GM19043 (cell line): ENCODE measurements around the gene ZP3.
"Not testable (repeated sequence)": the region's sequence is repeated elsewhere in the genome, so short reads cannot be mapped to it uniquely, and the experiment has no call there.

ENCODE experiments used
- ATAC-seq: cut with Tn5 transposase; IDR thresholded peaks from one replicate; pipeline ENCODE4 v1.9.1; 2021; ENCODE audit warnings: low read depth; ENCODE audit not compliant: unreplicated experiment

The ZP3 gene

DNA sequence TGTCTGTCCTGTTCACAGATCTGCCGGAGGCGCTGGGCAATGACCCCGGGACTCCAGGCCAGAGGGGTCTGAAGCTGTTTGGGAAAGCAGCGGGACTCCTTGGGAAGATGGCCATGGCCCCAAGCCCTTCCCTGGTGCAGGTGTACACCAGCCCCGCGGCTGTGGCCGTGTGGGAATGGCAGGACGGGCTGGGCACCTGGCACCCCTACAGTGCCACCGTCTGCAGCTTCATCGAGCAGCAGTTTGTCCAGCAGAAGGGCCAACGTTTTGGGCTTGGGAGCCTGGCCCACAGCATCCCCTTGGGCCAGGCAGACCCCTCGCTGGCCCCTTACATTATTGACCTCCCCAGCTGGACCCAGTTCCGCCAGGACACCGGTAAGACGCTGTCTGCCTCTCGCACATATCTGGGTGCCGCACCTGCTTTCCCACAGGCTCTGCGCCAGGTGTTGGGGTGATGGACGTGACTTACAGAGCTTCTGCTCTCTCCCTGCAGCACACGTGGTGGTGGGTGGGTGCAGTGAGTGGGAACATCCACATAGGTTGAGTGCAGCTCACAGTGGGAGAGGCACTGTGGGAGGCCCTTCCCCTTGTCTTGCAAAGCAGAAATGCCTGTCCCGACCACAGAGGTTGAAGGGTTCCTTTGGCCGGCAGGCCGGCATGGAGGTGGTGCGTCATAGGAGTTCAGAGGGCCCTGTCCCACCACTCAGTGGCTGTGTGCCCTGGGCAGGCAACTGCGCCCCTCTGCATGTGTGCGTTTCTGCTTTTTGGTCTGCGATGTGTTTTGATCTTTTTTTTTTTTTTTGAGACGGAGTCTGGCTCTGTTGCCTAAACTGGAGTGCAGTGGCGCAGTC lies 55.9 kb downstream of the ZP3 start:
- ATAC-seq: not testable (repeated sequence)

DNA sequence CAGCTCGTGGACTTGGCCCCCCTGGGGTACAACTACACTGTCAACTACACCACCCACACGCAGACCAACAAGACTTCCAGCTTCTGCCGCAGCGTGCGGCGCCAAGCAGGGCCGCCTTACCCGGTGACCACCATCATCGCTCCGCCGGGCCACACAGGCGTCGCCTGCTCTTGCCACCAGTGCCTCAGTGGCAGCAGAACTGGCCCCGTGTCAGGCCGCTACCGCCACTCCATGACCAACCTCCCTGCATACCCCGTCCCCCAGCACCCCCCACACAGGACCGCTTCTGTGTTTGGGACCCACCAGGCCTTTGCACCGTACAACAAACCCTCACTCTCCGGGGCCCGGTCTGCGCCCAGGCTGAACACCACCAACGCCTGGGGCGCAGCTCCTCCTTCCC lies 57.9 kb downstream of the ZP3 start:
- not testable (repeated sequence) for ATAC-seq

DNA sequence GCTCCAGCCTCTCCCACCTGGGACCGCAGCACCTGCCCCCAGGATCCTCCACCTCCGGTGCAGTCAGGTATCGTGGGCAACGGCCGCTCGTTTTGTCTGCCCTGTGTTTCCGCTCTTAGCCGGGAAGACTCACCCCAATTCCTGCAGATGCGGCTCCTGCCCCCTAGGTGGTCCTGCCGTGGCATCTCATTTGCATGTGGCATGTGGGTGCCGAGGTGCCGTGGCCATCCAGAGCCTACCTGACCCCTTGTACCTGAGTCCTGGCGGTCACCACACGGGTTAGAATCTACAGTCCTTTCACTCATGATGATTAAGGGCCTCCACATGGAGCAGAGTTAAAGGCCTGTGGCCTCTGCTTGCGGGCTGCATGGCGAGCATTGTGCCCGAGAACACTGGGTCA lies 58.3 kb downstream of the ZP3 start:
- ATAC-seq: not testable (repeated sequence)

DNA sequence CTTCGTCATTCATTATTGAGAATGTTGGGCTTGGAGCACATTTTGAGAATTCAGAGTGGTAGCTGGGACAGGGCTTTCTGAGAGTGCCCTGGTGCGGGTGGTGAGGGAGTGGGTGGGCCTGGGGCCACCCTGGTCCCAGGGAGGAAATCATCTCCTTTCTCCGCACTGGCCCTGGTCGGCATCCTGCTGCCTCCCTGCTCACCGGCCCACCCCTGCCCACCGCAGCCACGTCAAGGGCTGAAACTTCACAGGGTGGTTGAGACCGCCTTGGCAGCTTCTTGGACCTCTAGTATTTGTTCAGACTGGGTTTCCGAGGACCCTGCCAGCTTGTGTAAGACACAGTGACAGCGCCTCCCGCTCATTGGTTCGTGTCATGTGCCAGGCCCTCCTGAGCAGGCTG lies 59.7 kb downstream of the ZP3 start:
- not testable (repeated sequence) for ATAC-seq

DNA sequence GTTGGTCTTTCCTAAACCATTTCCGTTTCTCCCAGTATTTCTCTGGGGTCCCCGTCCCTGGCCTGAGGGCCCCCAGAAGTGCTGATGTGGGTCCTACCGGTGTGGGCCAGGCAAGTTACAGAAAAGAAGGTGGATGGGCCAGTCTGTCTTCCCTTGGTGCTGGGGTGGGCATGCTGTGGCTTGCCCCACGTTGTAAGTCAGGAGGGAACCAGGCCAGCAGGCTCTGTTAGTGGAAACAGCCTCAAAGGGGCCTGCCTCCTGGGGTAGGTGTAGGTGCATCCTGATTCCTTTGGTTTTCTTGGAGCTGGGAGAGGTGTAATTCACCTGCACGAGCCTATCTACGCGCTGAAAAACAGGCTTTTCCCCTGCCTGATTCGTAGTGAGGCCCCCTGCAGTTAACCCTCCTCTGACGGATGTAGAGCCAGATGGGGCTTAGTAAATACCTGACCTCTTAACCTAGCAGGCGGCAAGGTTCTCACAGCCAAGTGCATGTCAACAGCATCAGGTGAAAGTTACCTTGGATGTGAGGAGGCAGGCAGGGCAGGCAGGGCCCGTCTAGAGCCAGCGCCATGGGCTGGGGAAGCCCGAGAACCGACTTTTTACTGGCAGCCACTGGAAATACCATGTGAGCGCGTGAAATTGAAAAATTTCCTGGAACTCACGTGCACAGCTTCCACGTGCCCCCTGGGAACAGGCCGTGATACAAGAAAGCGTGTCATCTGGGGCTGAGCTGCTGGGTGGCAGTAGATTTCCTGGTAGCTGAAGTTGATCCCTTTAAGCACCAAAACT lies 61.3 kb downstream of the ZP3 start:
- ATAC-seq: not testable (repeated sequence)

DNA sequence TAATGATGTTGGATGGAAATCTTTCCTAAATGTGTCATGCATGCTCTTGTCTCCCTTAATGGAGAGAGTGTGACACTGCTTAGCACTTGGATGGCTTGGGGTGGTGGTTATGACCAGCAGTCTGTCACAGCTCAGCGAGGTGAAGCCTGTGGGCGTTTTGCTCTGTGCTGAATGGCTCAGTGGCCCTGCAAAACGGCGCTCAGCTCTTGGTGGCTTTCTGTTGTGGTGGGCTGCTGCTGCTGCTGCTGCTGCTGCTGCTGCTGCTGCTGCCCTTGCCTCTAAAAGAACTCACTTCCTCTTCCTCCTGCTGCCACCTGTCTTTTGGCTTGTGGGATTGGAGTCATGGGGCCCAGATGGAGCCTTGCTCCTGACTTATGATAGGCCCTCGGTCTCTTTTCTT lies 61.9 kb downstream of the ZP3 start:
- ATAC-seq: peak; percentile 99

DNA sequence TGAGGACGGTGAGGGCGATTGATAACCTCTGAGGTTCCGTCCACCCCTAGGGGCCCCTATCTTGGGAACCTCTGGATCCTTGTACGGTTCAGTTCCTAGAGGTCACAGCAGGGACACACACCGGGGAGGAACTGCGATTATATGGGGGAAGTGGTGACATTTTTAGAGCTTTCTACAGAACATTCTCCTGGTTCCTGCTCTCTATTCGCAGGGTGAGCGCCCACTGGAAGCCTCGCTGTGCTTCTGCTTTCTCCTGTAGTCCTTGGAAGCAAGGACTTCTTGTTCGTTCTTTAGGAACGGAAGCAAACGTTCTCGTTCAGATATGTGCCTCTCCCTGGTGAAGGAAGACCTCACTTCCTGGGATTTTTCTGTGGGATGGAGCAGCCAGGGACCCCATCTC lies 63.2 kb downstream of the ZP3 start:
- not testable (repeated sequence) for ATAC-seq
